Activated T-helper 17 cell treated with anti-CD3 and anti-CD28 coated beads, Interleukin-2, amount 50 U/mL, for 72 hours (primary cell): ENCODE results near the gene SHC2. TPM values are rescaled to one million over a fixed set of nuclear protein-coding genes. Genes with fewer than 3 reads are reported as not detected.

Experiments
- ATAC-seq: fragments of 150-1000 bp; cut with Tn5 transposase; replicated peaks from 2 replicates; pipeline ENCODE4 v1.10.0; 2021; ENCODE audit warnings: mild to moderate bottlenecking, moderate library complexity
- H3K27ac Mint-ChIP-seq: one replicate; pipeline ENCODE4 v1.8.0; 2022; ENCODE audit warnings: mixed read lengths
- H3K27me3 Mint-ChIP-seq: one replicate; pipeline ENCODE4 v1.8.0; 2022; ENCODE audit warnings: mixed read lengths
- H3K36me3 Mint-ChIP-seq: one replicate; pipeline ENCODE4 v1.8.0; 2022; ENCODE audit warnings: low read depth, mild to moderate bottlenecking, mixed read lengths
- H3K4me1 Mint-ChIP-seq: one replicate; pipeline ENCODE4 v1.8.0; 2022; ENCODE audit warnings: mixed read lengths
- H3K4me3 Mint-ChIP-seq: one replicate; pipeline ENCODE4 v1.8.0; 2022; ENCODE audit warnings: mild to moderate bottlenecking, mixed read lengths
- H3K9me3 Mint-ChIP-seq: one replicate; pipeline ENCODE4 v1.8.0; 2022; ENCODE audit warnings: mixed read lengths
- total RNA-seq, 2 donors: library from RNA; stranded (reverse); gene quantifications; one replicate each; pipeline ENCODE4 v1.2.3, GENCODE V29; 2022

The SHC2 gene
- total RNA-seq, 2 donors from 2014 or later: 0.26 TPM; not detected in 1

DNA sequence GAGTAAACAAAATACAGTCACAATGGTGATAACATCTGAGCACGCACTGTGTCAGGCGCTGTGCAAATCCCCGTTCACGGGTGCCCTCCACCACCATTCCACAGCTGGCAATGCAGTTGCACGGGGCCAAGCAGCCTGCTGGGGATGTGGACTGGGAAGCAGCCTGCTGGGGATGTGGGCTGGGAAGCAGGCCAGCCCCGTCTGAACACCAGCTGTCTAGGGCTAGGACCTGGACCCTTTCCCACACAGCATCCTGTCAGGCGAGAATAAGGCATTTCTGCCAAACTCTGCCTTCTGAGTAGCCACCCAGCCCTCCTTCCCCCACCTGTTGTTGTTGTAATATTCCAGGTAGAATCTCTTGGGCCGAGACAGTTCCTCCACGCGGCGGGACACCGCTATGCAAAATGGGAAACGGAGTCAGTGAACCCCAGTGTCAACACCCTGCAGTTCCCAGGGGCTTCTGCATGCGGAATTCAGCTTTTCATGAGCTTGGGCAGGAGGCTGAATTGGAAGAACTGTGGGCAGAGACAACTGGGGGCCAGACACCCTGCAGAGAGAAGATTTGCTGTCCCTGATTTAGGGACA lies 88.4 kb downstream of the SHC2 start:
- no peaks in the 10 kb centered on the region for H3K36me3 Mint-ChIP-seq
- no peak overlapping the region for H3K4me3 Mint-ChIP-seq
- no peaks in the 10 kb centered on the region for H3K9me3 Mint-ChIP-seq
- no peak overlapping the region for H3K27ac Mint-ChIP-seq
- no peaks in the 10 kb centered on the region for H3K4me1 Mint-ChIP-seq
- peaks cover 27% of the 10 kb centered on the region for H3K27me3 Mint-ChIP-seq
- ATAC-seq: no peak

DNA sequence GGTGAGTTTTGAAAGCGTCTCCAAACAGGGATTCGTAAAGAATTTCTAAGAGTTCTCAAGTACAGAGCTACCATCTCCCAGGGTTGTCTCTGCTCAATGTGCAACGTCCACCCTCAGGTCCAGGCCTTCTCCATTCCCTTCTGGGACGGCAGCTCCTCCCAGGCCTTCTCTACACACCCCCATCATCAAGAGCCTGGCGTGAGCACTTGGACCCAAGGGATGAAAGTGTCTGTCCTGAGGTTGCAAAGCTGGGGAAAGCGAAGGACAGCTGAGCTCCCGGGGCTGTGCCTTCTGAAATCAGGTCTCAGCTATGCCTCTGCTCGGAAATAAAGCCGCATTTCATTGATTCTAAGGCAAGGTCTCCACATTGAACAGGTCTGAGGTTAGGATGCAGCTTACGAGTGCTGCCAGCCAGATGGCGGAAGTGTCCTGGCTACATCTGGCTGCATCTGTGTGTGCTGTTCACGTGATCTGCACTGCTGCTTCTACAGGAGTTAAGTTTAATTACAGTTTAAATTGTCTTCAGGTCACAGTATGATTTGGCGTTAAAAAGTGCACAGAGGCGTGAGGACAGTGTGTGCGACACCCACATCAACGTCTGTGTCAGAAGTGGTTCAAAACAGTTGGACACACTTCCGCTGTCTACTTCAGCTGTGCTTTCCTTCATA lies 89.2 kb downstream of the SHC2 start:
- peaks cover 35% of the 10 kb centered on the region for H3K27me3 Mint-ChIP-seq
- ATAC-seq: no peak

DNA sequence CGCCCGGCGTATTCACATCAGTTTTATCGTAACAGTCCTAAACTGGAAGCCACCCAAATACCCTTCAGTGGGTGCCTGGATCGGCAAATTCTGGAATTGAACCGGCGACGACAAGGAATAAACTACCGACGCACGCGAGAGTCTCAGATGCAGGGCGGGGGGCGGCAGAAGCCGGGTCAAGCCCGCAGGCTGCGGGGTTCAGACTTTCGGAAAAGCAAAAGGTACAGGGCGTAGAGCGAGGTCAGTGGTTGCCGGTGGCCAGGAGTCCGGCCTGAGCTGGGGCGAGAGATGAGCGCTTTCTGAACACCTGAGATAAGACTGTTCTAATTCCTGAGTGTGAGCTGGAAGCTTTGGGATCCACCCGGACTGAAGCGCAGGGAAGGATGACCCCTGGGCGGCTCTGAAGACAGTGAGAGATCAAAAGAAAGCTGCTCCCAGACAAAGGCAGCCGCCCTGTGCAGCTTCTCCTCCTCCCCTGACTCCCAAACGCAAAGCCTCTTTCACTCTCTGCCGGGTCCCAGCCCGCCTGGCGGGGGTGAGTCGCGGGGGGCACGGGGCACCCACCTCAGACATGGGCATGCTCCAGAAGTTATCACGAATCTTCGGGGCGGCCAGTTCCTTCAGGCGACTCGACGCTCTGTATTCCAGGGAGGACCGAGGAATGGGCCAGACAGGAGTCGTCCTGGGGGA lies 90.0 kb downstream of the SHC2 start:
- no peaks in the 10 kb centered on the region for H3K4me1 Mint-ChIP-seq
- no peak for ATAC-seq
- H3K27me3 Mint-ChIP-seq: peaks cover 38% of the 10 kb centered on the region
- no peak overlapping the region for H3K27ac Mint-ChIP-seq
- H3K9me3 Mint-ChIP-seq: no peaks in the 10 kb centered on the region
- H3K4me3 Mint-ChIP-seq: no peak overlapping the region
- H3K36me3 Mint-ChIP-seq: no peaks in the 10 kb centered on the region

More for the DNA sequence above, 89.2 kb downstream of the SHC2 start:
- H3K36me3 Mint-ChIP-seq: no peaks in the 10 kb centered on the region
- no peak overlapping the region for H3K27ac Mint-ChIP-seq
- no peaks in the 10 kb centered on the region for H3K9me3 Mint-ChIP-seq
- no peak overlapping the region for H3K4me3 Mint-ChIP-seq
- H3K4me1 Mint-ChIP-seq: no peaks in the 10 kb centered on the region

GRCh38 chr19:369876-370275 lies 91.0 kb downstream of the SHC2 start:
- Mint-ChIP-seq H3K9me3 (no peaks in the 10 kb centered on the region), H3K27ac (no peak overlapping the region), H3K36me3 (no peaks in the 10 kb centered on the region), H3K27me3 (peaks cover 38% of the 10 kb centered on the region), H3K4me1 (no peaks in the 10 kb centered on the region), H3K4me3 (no peak overlapping the region)
- no peak for ATAC-seq

DNA sequence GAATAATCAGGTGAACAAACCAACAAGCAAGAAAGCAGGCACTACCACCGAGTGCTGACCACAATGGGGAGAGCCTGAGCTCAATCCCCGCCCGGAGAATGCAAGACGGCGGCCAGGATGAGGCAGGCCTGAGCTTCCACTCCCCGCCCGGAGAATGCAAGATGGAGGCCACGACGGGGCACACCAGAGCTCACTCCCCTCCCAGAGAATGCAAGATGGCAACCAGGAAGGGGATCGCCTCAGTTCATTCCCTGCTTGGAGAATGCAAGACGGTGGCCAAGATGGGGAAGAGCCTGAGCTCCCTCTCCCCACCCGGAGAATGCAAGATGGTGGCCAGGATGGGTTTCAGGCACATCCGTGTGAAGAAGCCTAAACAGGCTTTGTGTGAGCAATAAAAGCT lies 91.6 kb downstream of the SHC2 start:
- Mint-ChIP-seq H3K4me1 (no peaks in the 10 kb centered on the region), H3K9me3 (no peaks in the 10 kb centered on the region), H3K27me3 (peaks cover 38% of the 10 kb centered on the region), H3K27ac (no peak overlapping the region), H3K4me3 (no peak overlapping the region), H3K36me3 (no peaks in the 10 kb centered on the region)
- no peak for ATAC-seq

- H3K27ac Mint-ChIP-seq: no peak overlapping the region
- H3K36me3 Mint-ChIP-seq: no peaks in the 10 kb centered on the region
- no peak for ATAC-seq
- no peaks in the 10 kb centered on the region for H3K4me1 Mint-ChIP-seq
- peaks cover 38% of the 10 kb centered on the region for H3K27me3 Mint-ChIP-seq
- no peak overlapping the region for H3K4me3 Mint-ChIP-seq
- H3K9me3 Mint-ChIP-seq: no peaks in the 10 kb centered on the region
Observed at GRCh38 chr19:368630-369024, 92.2 kb downstream of the SHC2 start.

- Mint-ChIP-seq H3K4me1 (no peaks in the 10 kb centered on the region), H3K27me3 (peaks cover 38% of the 10 kb centered on the region), H3K9me3 (no peaks in the 10 kb centered on the region), H3K36me3 (no peaks in the 10 kb centered on the region), H3K27ac (no peak overlapping the region), H3K4me3 (no peak overlapping the region)
- no peak for ATAC-seq
Observed at GRCh38 chr19:367963-368629, 92.7 kb downstream of the SHC2 start.

GRCh38 chr19:367561-367960 lies 93.3 kb downstream of the SHC2 start:
- Mint-ChIP-seq H3K9me3 (no peaks in the 10 kb centered on the region), H3K36me3 (no peaks in the 10 kb centered on the region)

DNA sequence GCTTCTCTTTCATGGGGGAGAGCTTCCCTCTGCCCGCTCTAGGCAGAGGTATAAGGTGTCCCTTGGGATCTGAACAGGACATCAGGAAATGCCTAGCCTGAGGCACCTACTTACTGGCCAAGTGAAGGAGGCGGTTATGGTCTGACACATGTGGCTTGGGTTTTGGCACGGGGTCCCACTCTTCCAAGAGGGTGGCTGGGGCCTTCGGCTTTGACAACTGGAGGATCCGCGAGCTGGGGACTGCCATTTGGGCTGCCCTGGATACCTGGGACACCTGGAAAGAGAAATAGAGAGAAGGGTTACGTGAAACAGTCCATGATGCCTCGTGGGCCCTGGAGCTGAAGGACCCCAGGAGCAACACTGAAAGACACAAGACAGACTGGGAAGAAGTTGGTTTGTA lies 93.9 kb downstream of the SHC2 start:
- H3K4me3 Mint-ChIP-seq: no peak overlapping the region
- no peaks in the 10 kb centered on the region for H3K9me3 Mint-ChIP-seq
- H3K4me1 Mint-ChIP-seq: no peaks in the 10 kb centered on the region
- H3K27ac Mint-ChIP-seq: no peak overlapping the region
- peaks cover 35% of the 10 kb centered on the region for H3K27me3 Mint-ChIP-seq
- ATAC-seq: no peak
- H3K36me3 Mint-ChIP-seq: no peaks in the 10 kb centered on the region

More at GRCh38 chr19:367561-367960, 93.3 kb downstream of the SHC2 start:
- no peak for ATAC-seq
- no peak overlapping the region for H3K4me3 Mint-ChIP-seq
- no peak overlapping the region for H3K27ac Mint-ChIP-seq
- H3K4me1 Mint-ChIP-seq: no peaks in the 10 kb centered on the region
- H3K27me3 Mint-ChIP-seq: peaks cover 38% of the 10 kb centered on the region

Other genes with a start within 250 kb of the SHC2 start
- gene PLPP2, start 169.6 kb downstream of the SHC2 start, total RNA-seq: 1 to 10 TPM; 1.3 to 3.8 TPM
- 10 to 100 TPM; 23.2 TPM for gene MIER2, start 116.2 kb downstream of the SHC2 start, total RNA-seq
- under 1 TPM; 0.13 to 0.40 TPM for gene C2CD4C, start 51.9 kb downstream of the SHC2 start, total RNA-seq
- under 1 TPM in 1 of 2 donors, not detected in 1; 0.29 TPM for gene MADCAM1, start 35.5 kb upstream of the SHC2 start, total RNA-seq
- gene TPGS1, start 46.5 kb upstream of the SHC2 start, total RNA-seq: 10 to 100 TPM in 1 of 2 donors, 1 to 10 TPM in 1; 6.3 to 14.1 TPM
- gene CDC34, start 70.7 kb upstream of the SHC2 start, total RNA-seq: 10 to 100 TPM; 31.4 to 44.5 TPM
- gene GZMM, start 83.0 kb upstream of the SHC2 start, total RNA-seq: 10 to 100 TPM; 30.5 to 31.3 TPM
- 100 to 1,000 TPM; 170 to 244 TPM for gene BSG, start 111.6 kb upstream of the SHC2 start, total RNA-seq
- under 1 TPM; 0.58 to 0.98 TPM for gene HCN2, start 128.8 kb upstream of the SHC2 start, total RNA-seq
- gene POLRMT, start 172.5 kb upstream of the SHC2 start, total RNA-seq: 10 to 100 TPM; 46.1 to 59.8 TPM
- gene FGF22, start 178.8 kb upstream of the SHC2 start, total RNA-seq: 1 to 10 TPM in 1 of 2 donors, not detected in 1; 1.7 TPM
- gene RNF126, start 202.2 kb upstream of the SHC2 start, total RNA-seq: 100 to 1,000 TPM in 1 of 2 donors, 10 to 100 TPM in 1; 74.0 to 103 TPM
- gene FSTL3, start 215.4 kb upstream of the SHC2 start, total RNA-seq: 1 to 10 TPM; 7.0 to 9.1 TPM
- not detected for gene PRSS57, start 234.4 kb upstream of the SHC2 start, total RNA-seq
- under 1 TPM in 1 of 2 donors, not detected in 1; 0.26 TPM for gene PALM, start 247.9 kb upstream of the SHC2 start, total RNA-seq